Measurements from ENCODE around the gene POC1A. TPM values are rescaled to one million over a fixed set of nuclear protein-coding genes. Genes with fewer than 3 reads are reported as not detected.

Gene POC1A
- total RNA-seq, 1 donor from 2014 or later = 4.7 TPM

- Histone ChIP-seq H3K4me3 (ENCODE audit: low read depth, low read length) (no peak overlapping the region), H3K36me3 (ENCODE audit: control insufficient read depth, insufficient read depth, low read length) (no peaks in the 10 kb centered on the region)
- no peak for TF ChIP-seq CTCF (IDR thresholded peaks at IDR 0.05; ENCODE audit: insufficient read depth, low read length, poor library complexity, severe bottlenecking)
These were observed 6.4 kb downstream of the POC1A start for GRCh38 chr3:52147804-52148203.

GRCh38 chr3:52146811-52147210 lies 7.4 kb downstream of the POC1A start:
- Histone ChIP-seq H3K27me3 (ENCODE audit: control insufficient read depth, insufficient read depth, low read length) (no peaks in the 10 kb centered on the region), H3K4me3 (ENCODE audit: low read depth, low read length) (no peak overlapping the region), H3K36me3 (ENCODE audit: control insufficient read depth, insufficient read depth, low read length) (no peaks in the 10 kb centered on the region)
- TF ChIP-seq CTCF (IDR thresholded peaks at IDR 0.05; ENCODE audit: insufficient read depth, low read length, poor library complexity, severe bottlenecking) = no peak
- DNase-seq (ENCODE audit: low read depth) = no peak

More at GRCh38 chr3:52147804-52148203, 6.4 kb downstream of the POC1A start:
- no peaks in the 10 kb centered on the region for H3K27me3 ChIP-seq (ENCODE audit: control insufficient read depth, insufficient read depth, low read length)
- no peak for DNase-seq (ENCODE audit: low read depth)

GRCh38 chr3:52146189-52146588 lies 8.0 kb downstream of the POC1A start:
- Histone ChIP-seq H3K36me3 (ENCODE audit: control insufficient read depth, insufficient read depth, low read length) (no peaks in the 10 kb centered on the region), H3K4me3 (ENCODE audit: low read depth, low read length) (no peak overlapping the region), H3K27me3 (ENCODE audit: control insufficient read depth, insufficient read depth, low read length) (no peaks in the 10 kb centered on the region)
- no peak for TF ChIP-seq CTCF (IDR thresholded peaks at IDR 0.05; ENCODE audit: insufficient read depth, low read length, poor library complexity, severe bottlenecking)
- DNase-seq (ENCODE audit: low read depth) = no peak

GRCh38 chr3:52145736-52146110 lies 8.5 kb downstream of the POC1A start:
- DNase-seq (ENCODE audit: low read depth) = no peak
- no peaks in the 10 kb centered on the region for H3K27me3 ChIP-seq (ENCODE audit: control insufficient read depth, insufficient read depth, low read length)
- TF ChIP-seq CTCF (IDR thresholded peaks at IDR 0.05; ENCODE audit: insufficient read depth, low read length, poor library complexity, severe bottlenecking) = no peak
- H3K4me3 ChIP-seq (ENCODE audit: low read depth, low read length) = no peak overlapping the region
- no peaks in the 10 kb centered on the region for H3K36me3 ChIP-seq (ENCODE audit: control insufficient read depth, insufficient read depth, low read length)

GRCh38 chr3:52144796-52145735 lies 9.2 kb downstream of the POC1A start:
- Histone ChIP-seq H3K27me3 (ENCODE audit: control insufficient read depth, insufficient read depth, low read length) (no peaks in the 10 kb centered on the region), H3K4me3 (ENCODE audit: low read depth, low read length) (no peak overlapping the region), H3K36me3 (ENCODE audit: control insufficient read depth, insufficient read depth, low read length) (no peaks in the 10 kb centered on the region)
- no peak for DNase-seq (ENCODE audit: low read depth)
- no peak for TF ChIP-seq CTCF (IDR thresholded peaks at IDR 0.05; ENCODE audit: insufficient read depth, low read length, poor library complexity, severe bottlenecking)
